Transverse colon (tissue), 4 donors: ENCODE results near the gene FAM89B. TPM values are rescaled to one million over a fixed set of nuclear protein-coding genes. Genes with fewer than 3 reads are reported as not detected.

Source experiments
- DNase-seq: peaks from one replicate; pipeline ENCODE4 v3.0.0-alpha.2; 2019
- H3K27ac ChIP-seq, 4 donors: fragments of 200-600 bp; sonication (generic); 2 replicates each; pipeline ENCODE4 v1.5.1; 2016 to 2018; ENCODE audit warnings: inconsistent platforms in 4 of 4
- H3K27me3 ChIP-seq: fragments of 200-600 bp; sonication (generic); 2 replicates; pipeline ENCODE4 v1.5.1; 2017; ENCODE audit warnings: inconsistent platforms
- H3K36me3 ChIP-seq, 4 donors: fragments of 200-600 bp; sonication (generic); 2 replicates each; pipeline ENCODE4 v1.5.1; 2017 to 2019; ENCODE audit warnings: inconsistent platforms in 4 of 4
- H3K4me1 ChIP-seq, 4 donors: fragments of 200-600 bp; sonication (generic); 2 replicates each; pipeline ENCODE4 v1.5.1; 2017 to 2020; ENCODE audit warnings: inconsistent platforms in 4 of 4
- H3K4me3 ChIP-seq, 4 donors: fragments of 200-600 bp; sonication (generic); 1 replicate in 1 of 4; 2 replicates in 3 of 4; pipeline versions ENCODE4 v1.5.1 to v1.6.1; 2017 to 2019; ENCODE audit warnings: inconsistent platforms in 4 of 4
- H3K9me3 ChIP-seq, 2 donors: fragments of 200-600 bp; sonication (generic); 2 replicates each; pipeline ENCODE4 v1.5.1; 2017 to 2019; ENCODE audit warnings: inconsistent platforms in 2 of 2
- CTCF ChIP-seq, 5 experiments: fragments of 200-600 bp in 3 of 5; fragments of 450-650 bp in 2 of 5; sonication (generic) in 3 of 5; IDR thresholded peaks; 1 replicate in 2 of 5; 2 replicates in 3 of 5; pipeline ENCODE4 v1.5.1; 2016 to 2017; ENCODE audit warnings: antibody characterized with exemption in 5 of 5, inconsistent platforms in 3 of 5, mild to moderate bottlenecking in 2 of 5, moderate library complexity in 1 of 5
- EP300 ChIP-seq: sonication (generic); formaldehyde crosslinking; IDR thresholded peaks from one replicate; pipeline ENCODE4 v1.6.1; 2017; ENCODE audit warnings: antibody characterized with exemption, low read depth
- POLR2A ChIP-seq: fragments of 450-650 bp; IDR thresholded peaks from one replicate; pipeline ENCODE4 v1.6.1; 2016; ENCODE audit warnings: antibody characterized with exemption, mild to moderate bottlenecking, moderate library complexity
- POLR2AphosphoS5 ChIP-seq, 3 donors: sonication (generic); formaldehyde crosslinking; IDR thresholded peaks; one replicate each; pipeline ENCODE4 v1.6.1; 2016; ENCODE audit warnings: antibody characterized with exemption in 3 of 3
- WGBS, 2 donors: methylation state at CpG; one replicate each; pipeline ENCODE4 v1.1.5; 2018; ENCODE audit warnings: low coverage in 1 of 2; 5-methylcytosine and 5-hydroxymethylcytosine counted together
- in situ Hi-C, 4 donors: fragments of 200-750 bp; cut with MboI; loops; one replicate each; pipeline versions ENCODE4 v1.15.0 to v1.15.1; 2017; ENCODE audit warnings: low sequenced_read_pairs in 3 of 4, low pct_ligation_motif_present in 1 of 4, low pct_unique_long_range_greater_than_20kb in 1 of 4
- intact Hi-C: fragments of 100-400 bp; cut with DNase I; formaldehyde crosslinking; loops from one replicate; pipeline ENCODE4 v1.15.1; 2023; ENCODE audit warnings: low total_unique reads
- total RNA-seq, 4 donors: library from RNA; depleted of rRNA; stranded (reverse); fragments of >200 nt; gene quantifications; one replicate each; pipeline ENCODE4 v1.1.0, GENCODE V29; 2016

The FAM89B gene
- total RNA-seq, 4 donors from 2014 or later, result 25.2 to 254 (median 51.6) TPM

GRCh38 chr11:65611758-65612603 is 39.6 kb downstream of the FAM89B start:
- Histone ChIP-seq H3K27ac (peak overlapping the region; percentile 97 to 99 (median 98)), H3K36me3 (no peaks in the 10 kb centered on the region), H3K27me3 (no peaks in the 10 kb centered on the region), H3K4me3 (peak overlapping the region in 2 of 4 donors; percentile 68 to 83), H3K9me3 (no peaks in the 10 kb centered on the region), H3K4me1 (peaks cover 34 to 64% (median 51%) of the 10 kb centered on the region in 4 donors)
- intact Hi-C loops, result no loop called here
- no peak for DNase-seq
- 74 to 78% methylated on average over 7 to 12 of the region's 12 CpGs for WGBS, 2 donors
- in situ Hi-C loops, result no loop called here
- TF ChIP-seq POLR2AphosphoS5 (IDR thresholded peaks at IDR 0.05), result no peak
- no peak for TF ChIP-seq CTCF (IDR thresholded peaks at IDR 0.05)
- TF ChIP-seq POLR2A, result no peak
- TF ChIP-seq EP300, result no peak

- DNase-seq, result no peak
- no peaks in the 10 kb centered on the region for H3K9me3 ChIP-seq
- H3K27me3 ChIP-seq, result no peaks in the 10 kb centered on the region
- 57% methylated on average over 7 of the region's 7 CpGs; no CpG with 5 or more reads in 1 of the 2 donors for WGBS, 2 donors
- H3K36me3 ChIP-seq, result peaks cover 0 to 2% (median under 1%) of the 10 kb centered on the region in 4 donors
- intact Hi-C loops, result no loop called here
- peak overlapping the region; percentile 97 to 99 (median 98) for H3K27ac ChIP-seq
- in situ Hi-C loops, result no loop called here
- peak overlapping the region; percentile 68 to 89 (median 80) for H3K4me3 ChIP-seq
- TF ChIP-seq CTCF (IDR thresholded peaks at IDR 0.05) (no peak), POLR2AphosphoS5 (IDR thresholded peaks at IDR 0.05) (no peak), EP300 (no peak), POLR2A (no peak)
- H3K4me1 ChIP-seq, result peaks cover 30 to 64% (median 50%) of the 10 kb centered on the region in 4 donors
These were observed 40.4 kb downstream of the FAM89B start for GRCh38 chr11:65612691-65613090.

- H3K36me3 ChIP-seq, result peaks cover 0 to 8% (median 4%) of the 10 kb centered on the region in 4 donors
- peak in 1 of 5 experiments; percentile 10 for TF ChIP-seq CTCF (IDR thresholded peaks at IDR 0.05)
- no peak for TF ChIP-seq POLR2AphosphoS5 (IDR thresholded peaks at IDR 0.05)
- no peak for TF ChIP-seq EP300
- TF ChIP-seq POLR2A, result no peak
- H3K9me3 ChIP-seq, result no peaks in the 10 kb centered on the region
- peak overlapping the region; percentile 97 to 99 (median 98) for H3K27ac ChIP-seq
- H3K4me1 ChIP-seq, result peaks cover 27 to 58% (median 48%) of the 10 kb centered on the region in 4 donors
- in situ Hi-C loops (no loop called here), intact Hi-C loops (no loop called here)
- WGBS, 2 donors, result 16% methylated on average over 32 of the region's 43 CpGs; no CpG with 5 or more reads in 1 of the 2 donors
- DNase-seq, result no peak
- no peaks in the 10 kb centered on the region for H3K27me3 ChIP-seq
- H3K4me3 ChIP-seq, result peak overlapping the region; percentile 68 to 89 (median 80)
These were observed 41.0 kb downstream of the FAM89B start for GRCh38 chr11:65613091-65613928.
